Spleen (tissue), 11 donors: Measurements from ENCODE around the gene ASB10. TPM values are rescaled to one million over a fixed set of nuclear protein-coding genes. Genes with fewer than 3 reads are reported as not detected.

Source experiments
- DNase-seq: peaks from one replicate; pipeline ENCODE4 v3.0.0-alpha.2; 2020
- H3K27ac ChIP-seq, 8 donors: fragments of 200-600 bp; sonication (generic) in 7 of 8; 1 replicate in 4 of 8; 2 replicates in 4 of 8; pipeline versions ENCODE4 v1.5.0 to v1.8.0; 2016 to 2021; ENCODE audit warnings: inconsistent platforms in 4 of 8, mild to moderate bottlenecking in 4 of 8, moderate library complexity in 1 of 8
- H3K27me3 ChIP-seq, 7 donors: fragments of 200-600 bp; sonication (generic) in 6 of 7; replicated peaks in 1 of 7; 1 replicate in 4 of 7; 2 replicates in 3 of 7; pipeline versions ENCODE4 v1.5.0 to v1.8.0; 2016 to 2021; ENCODE audit warnings: inconsistent platforms in 3 of 7, mild to moderate bottlenecking in 1 of 7
- H3K36me3 ChIP-seq, 6 donors: fragments of 200-600 bp; sonication (generic) in 5 of 6; 1 replicate in 4 of 6; 2 replicates in 2 of 6; pipeline versions ENCODE4 v1.5.0 to v1.8.0; 2016 to 2021; ENCODE audit warnings: inconsistent platforms in 2 of 6
- H3K4me1 ChIP-seq, 6 donors: fragments of 200-600 bp; sonication (generic) in 5 of 6; 1 replicate in 3 of 6; 2 replicates in 3 of 6; pipeline versions ENCODE4 v1.5.0 to v1.8.0; 2016 to 2021; ENCODE audit warnings: inconsistent platforms in 3 of 6
- H3K4me3 ChIP-seq, 8 donors: fragments of 200-600 bp; sonication (generic) in 7 of 8; 1 replicate in 4 of 8; 2 replicates in 4 of 8; pipeline versions ENCODE4 v1.5.0 to v1.8.0; 2016 to 2021; ENCODE audit warnings: inconsistent platforms in 4 of 8, mild to moderate bottlenecking in 4 of 8, moderate library complexity in 2 of 8
- H3K9me3 ChIP-seq, 8 donors: fragments of 200-600 bp; sonication (generic) in 7 of 8; 1 replicate in 4 of 8; 2 replicates in 4 of 8; pipeline versions ENCODE4 v1.5.0 to v1.8.0; 2016 to 2021; ENCODE audit warnings: inconsistent platforms in 4 of 8
- POLR2A ChIP-seq, 3 donors: fragments of 450-650 bp; IDR thresholded peaks; one replicate each; pipeline ENCODE4 v1.5.1; 2017; ENCODE audit warnings: antibody characterized with exemption in 3 of 3, mild to moderate bottlenecking in 1 of 3
- POLR2AphosphoS5 ChIP-seq, 3 donors: sonication (generic); formaldehyde crosslinking; IDR thresholded peaks; one replicate each; pipeline ENCODE4 v1.5.1; 2017; ENCODE audit warnings: antibody characterized with exemption in 3 of 3
- WGBS, 5 donors: extraction: QIAGEN DNeasy Blood & Tissue Kit in 3 of 5; methylation state at CpG; one replicate each; pipeline versions ENCODE4 v1.1.5 to v1.1.7; 2013 to 2018; 5-methylcytosine and 5-hydroxymethylcytosine counted together
- intact Hi-C: fragments of 100-400 bp; cut with DNase I; formaldehyde crosslinking; loops from one replicate; pipeline ENCODE4 v1.15.0; 2023; ENCODE audit warnings: low total_unique reads
- polyA plus RNA-seq, 3 donors: library from polyadenylated mRNA; stranded (reverse); fragments of 200-250 nt; gene quantifications; one replicate each; pipeline ENCODE4 v1.2.1, GENCODE V29; 2013
- total RNA-seq, 7 donors: library from RNA; depleted of rRNA in 3 of 7; stranded (reverse); fragments of >200 nt in 3 of 7; fragmentation: NEBNext Ultra II Directional in 4 of 7; extraction: Animal tissue kit (Norgen Biotek cat#: 25700) in 4 of 7; gene quantifications; one replicate each; pipeline versions ENCODE4 v1.1.0 to v1.2.1, GENCODE V29; 2016 to 2021
- TF ChIP-seq, protein P1 (sequence below), 11 experiments: fragments of 200-600 bp in 7 of 11; fragments of 450-650 bp in 4 of 11; sonication (generic) in 4 of 11; IDR thresholded peaks in 8 of 11; conservative IDR thresholded peaks in 3 of 11; 1 replicate in 7 of 11; 2 replicates in 4 of 11; pipeline versions ENCODE4 v1.4.0 to v1.8.0; 2016 to 2021; ENCODE audit warnings: antibody characterized with exemption in 11 of 11, inconsistent platforms in 4 of 11, mild to moderate bottlenecking in 1 of 11
- donor health status: healthy with polysubstance abuse.
- donor health status: DM: no; HTN: no; CAD: no; lungs with moderate emphysema.
- donor health status: DM: no; HTN: no; CAD: no.
- donor health status: Bipolar disorder and iron deficiency.
- donor health status: healthy.
- donor health status: DM: no; HTN: no; CAD: no.
- donor health status: DM: yes; HTN: yes; CAD: no.

Gene ASB10
- total and polyA plus RNA-seq, 10 donors: not detected

DNA sequence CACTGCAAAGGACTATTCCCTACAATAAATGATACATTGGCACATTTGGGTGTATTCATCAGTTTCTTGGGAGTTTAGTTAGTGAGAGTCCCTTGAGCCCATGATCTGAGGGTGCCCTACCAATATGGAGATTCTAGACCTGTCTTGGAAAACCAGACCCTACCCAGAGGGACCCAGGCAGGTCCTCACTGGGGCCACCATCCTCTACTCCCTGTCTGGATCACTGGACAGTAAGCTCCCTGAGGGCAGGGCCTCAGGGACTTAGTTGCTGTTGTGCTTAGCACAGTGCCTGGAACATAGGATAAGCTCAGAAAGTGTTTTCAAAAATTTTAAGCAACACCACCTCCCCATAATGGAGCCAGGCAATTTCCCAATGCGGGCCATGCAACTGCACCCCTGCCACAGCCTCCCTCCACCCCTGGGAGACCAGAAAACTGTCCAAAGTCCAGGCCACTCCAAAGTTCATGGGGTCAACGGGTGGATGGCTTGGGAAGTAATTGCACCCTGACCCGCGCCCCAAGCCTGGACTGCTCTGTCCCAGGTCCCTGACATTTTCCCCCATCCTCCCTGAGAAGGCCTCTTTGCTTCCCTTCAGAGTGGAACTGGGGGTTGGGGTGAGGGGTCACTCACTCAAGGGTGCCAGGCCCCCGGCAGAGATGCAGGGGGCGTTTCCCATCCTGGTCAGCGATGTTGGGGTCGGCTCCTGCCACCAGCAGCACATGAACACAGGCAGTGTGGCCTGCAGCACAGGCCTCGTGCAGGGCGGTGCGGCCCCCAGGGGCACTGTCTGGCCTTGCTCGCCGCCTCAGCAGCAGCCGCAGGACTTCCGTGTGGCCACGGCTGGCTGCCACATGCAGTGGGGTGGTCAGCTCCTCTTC, 1.0 kb downstream of the ASB10 start:
- H3K4me1 ChIP-seq: no peaks in the 10 kb centered on the region
- DNase-seq: peak; percentile 68
- no peak overlapping the region for H3K4me3 ChIP-seq
- intact Hi-C loops: no loop called here
- TF ChIP-seq POLR2A (IDR thresholded peaks at IDR 0.05) (no peak), POLR2AphosphoS5 (IDR thresholded peaks at IDR 0.05) (no peak)
- TF ChIP-seq, protein P1, sequence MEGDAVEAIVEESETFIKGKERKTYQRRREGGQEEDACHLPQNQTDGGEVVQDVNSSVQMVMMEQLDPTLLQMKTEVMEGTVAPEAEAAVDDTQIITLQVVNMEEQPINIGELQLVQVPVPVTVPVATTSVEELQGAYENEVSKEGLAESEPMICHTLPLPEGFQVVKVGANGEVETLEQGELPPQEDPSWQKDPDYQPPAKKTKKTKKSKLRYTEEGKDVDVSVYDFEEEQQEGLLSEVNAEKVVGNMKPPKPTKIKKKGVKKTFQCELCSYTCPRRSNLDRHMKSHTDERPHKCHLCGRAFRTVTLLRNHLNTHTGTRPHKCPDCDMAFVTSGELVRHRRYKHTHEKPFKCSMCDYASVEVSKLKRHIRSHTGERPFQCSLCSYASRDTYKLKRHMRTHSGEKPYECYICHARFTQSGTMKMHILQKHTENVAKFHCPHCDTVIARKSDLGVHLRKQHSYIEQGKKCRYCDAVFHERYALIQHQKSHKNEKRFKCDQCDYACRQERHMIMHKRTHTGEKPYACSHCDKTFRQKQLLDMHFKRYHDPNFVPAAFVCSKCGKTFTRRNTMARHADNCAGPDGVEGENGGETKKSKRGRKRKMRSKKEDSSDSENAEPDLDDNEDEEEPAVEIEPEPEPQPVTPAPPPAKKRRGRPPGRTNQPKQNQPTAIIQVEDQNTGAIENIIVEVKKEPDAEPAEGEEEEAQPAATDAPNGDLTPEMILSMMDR (IDR thresholded peaks at IDR 0.05 in 8 of 11, conservative IDR thresholded peaks at IDR 0.05 in 3 of 11): no peak
- H3K27ac ChIP-seq: no peak overlapping the region
- no peaks in the 10 kb centered on the region for H3K9me3 ChIP-seq
- 70 to 91% (median 87%) methylated on average over 10 to 16 of the region's 16 CpGs for WGBS, 5 donors
- no peaks in the 10 kb centered on the region for H3K36me3 ChIP-seq
- H3K27me3 ChIP-seq: peaks cover 0 to 7% (median 0%) of the 10 kb centered on the region in 7 donors

DNA sequence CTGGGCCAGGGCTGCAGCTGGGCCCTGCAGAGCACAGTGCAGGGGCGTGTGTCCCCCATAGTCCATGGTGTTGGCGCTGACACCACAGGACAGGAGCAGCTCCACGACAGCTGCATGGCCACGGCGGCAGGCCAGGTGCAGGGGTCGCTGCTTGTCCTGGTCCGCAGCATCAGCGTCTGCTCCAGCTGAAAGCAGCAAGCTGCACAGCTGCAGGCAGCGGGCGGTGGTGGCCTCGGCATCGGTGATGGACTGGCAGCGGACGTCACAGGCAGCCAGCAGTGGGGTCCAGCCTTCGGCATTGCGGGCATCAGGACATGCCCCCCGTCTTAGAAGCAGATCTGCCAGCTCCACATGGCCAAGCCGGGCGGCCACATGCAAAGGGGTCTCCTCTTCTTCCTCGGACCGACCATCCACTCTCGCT, 6.0 kb downstream of the ASB10 start:
- 84 to 92% (median 88%) methylated on average over 6 to 22 of the region's 22 CpGs for WGBS, 5 donors
- H3K27me3 ChIP-seq: peaks cover 0 to 36% (median 0%) of the 10 kb centered on the region in 7 donors

DNA sequence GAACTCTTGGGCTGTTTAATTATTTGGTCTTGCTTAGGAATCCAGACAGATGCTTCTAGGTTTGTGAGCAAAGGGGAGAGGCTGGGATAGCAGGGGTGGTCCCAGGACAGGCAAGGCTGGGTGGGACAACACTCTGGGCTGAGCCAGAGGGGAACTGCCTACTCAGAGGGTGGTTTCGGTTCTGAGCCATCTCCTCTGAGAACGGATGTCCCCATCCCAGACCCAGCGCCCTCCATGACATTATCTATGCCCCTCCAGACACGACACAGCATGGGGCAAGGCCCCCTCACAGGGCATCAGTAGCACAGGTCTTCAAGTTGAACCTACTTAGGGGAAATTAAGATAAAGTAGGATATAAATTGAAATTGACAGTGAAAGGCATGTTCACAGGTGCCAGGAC, 7.1 kb downstream of the ASB10 start:
- no peak for DNase-seq
- intact Hi-C loops: no loop called here
- H3K27ac ChIP-seq: no peak overlapping the region
- TF ChIP-seq, protein P1 (IDR thresholded peaks at IDR 0.05 in 8 of 11, conservative IDR thresholded peaks at IDR 0.05 in 3 of 11): no peak
- no peak for TF ChIP-seq POLR2AphosphoS5 (IDR thresholded peaks at IDR 0.05)
- TF ChIP-seq POLR2A (IDR thresholded peaks at IDR 0.05): no peak
- no peak overlapping the region for H3K4me3 ChIP-seq
- peaks cover 0 to 47% (median 9%) of the 10 kb centered on the region in 7 donors for H3K27me3 ChIP-seq
- no peaks in the 10 kb centered on the region for H3K36me3 ChIP-seq
- 61 to 80% (median 70%) methylated on average over 3 to 4 of the region's 4 CpGs for WGBS, 5 donors
- H3K4me1 ChIP-seq: no peaks in the 10 kb centered on the region
- H3K9me3 ChIP-seq: no peaks in the 10 kb centered on the region

More for the DNA sequence above, 6.0 kb downstream of the ASB10 start:
- Histone ChIP-seq H3K36me3 (no peaks in the 10 kb centered on the region), H3K27ac (no peak overlapping the region), H3K9me3 (no peaks in the 10 kb centered on the region), H3K4me3 (no peak overlapping the region), H3K4me1 (no peaks in the 10 kb centered on the region)
- intact Hi-C loops: no loop called here
- DNase-seq: peak; percentile 67
- TF ChIP-seq POLR2A (IDR thresholded peaks at IDR 0.05) (no peak), POLR2AphosphoS5 (IDR thresholded peaks at IDR 0.05) (no peak)
- TF ChIP-seq, protein P1 (IDR thresholded peaks at IDR 0.05 in 8 of 11, conservative IDR thresholded peaks at IDR 0.05 in 3 of 11): no peak

DNA sequence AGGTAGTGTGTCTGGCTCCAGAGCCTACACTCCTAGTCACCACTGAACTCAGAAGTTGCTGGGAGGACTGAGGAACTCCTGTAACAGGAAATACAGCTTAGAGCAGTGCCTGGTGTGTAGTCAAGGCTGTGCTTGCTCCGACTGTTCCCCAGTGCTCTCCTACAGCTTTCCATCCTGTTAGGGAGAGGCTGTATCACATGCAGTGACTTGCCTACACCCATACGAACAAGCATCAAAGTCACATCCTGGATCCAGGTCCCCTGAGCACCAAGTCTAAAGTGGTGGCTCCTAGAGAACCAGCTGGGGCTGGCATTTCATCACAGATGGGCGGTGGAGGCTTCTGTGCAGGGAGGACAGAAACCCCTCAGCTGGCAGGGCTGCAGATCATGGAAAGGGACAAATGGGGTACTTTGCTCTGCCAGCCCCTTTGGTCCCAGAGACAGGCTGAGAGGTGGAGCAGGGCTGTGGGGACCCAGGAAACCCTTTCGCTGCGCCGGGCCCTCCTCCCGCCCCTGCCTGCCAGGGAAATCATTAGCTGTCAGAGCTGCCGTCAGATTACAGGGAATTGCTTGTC, 7.7 kb downstream of the ASB10 start:
- no peak for DNase-seq
- no peaks in the 10 kb centered on the region for H3K4me1 ChIP-seq
- H3K36me3 ChIP-seq: no peaks in the 10 kb centered on the region
- H3K4me3 ChIP-seq: no peak overlapping the region
- no peak for TF ChIP-seq POLR2AphosphoS5 (IDR thresholded peaks at IDR 0.05)
- TF ChIP-seq, protein P1 (IDR thresholded peaks at IDR 0.05 in 8 of 11, conservative IDR thresholded peaks at IDR 0.05 in 3 of 11): no peak
- TF ChIP-seq POLR2A (IDR thresholded peaks at IDR 0.05): no peak
- intact Hi-C loops: no loop called here
- H3K9me3 ChIP-seq: peaks cover 0 to 3% (median 0%) of the 10 kb centered on the region in 8 donors
- peaks cover 0 to 53% (median 15%) of the 10 kb centered on the region in 7 donors for H3K27me3 ChIP-seq
- WGBS, 5 donors: 76 to 86% (median 84%) methylated on average over 8 of the region's 8 CpGs
- H3K27ac ChIP-seq: no peak overlapping the region
